ENCODE measurements around the gene AP3D1. TPM values are rescaled to one million over a fixed set of nuclear protein-coding genes. Genes with fewer than 3 reads are reported as not detected.
A peak's percentile ranks its signal among the peaks of the same experiment; 100 is the strongest.

AP3D1 gene
- total RNA-seq, 1 experiment from 2014 or later: 93.3 TPM

GRCh38 chr19:2062389-2062729 is 89.0 kb downstream of the AP3D1 start:
- no peak for DNase-seq (ENCODE audit: low read depth)

- peak; percentile 99 for DNase-seq (ENCODE audit: low read depth)
Measured at GRCh38 chr19:2061495-2062388, 89.6 kb downstream of the AP3D1 start.

- DNase-seq (ENCODE audit: low read depth): peak; percentile 74
Measured at GRCh38 chr19:2060884-2061494, 90.4 kb downstream of the AP3D1 start.

- peak; percentile 72 for DNase-seq (ENCODE audit: low read depth)
Measured at GRCh38 chr19:2059422-2060201, 91.8 kb downstream of the AP3D1 start.

GRCh38 chr19:2058570-2059421 is 92.6 kb downstream of the AP3D1 start:
- no peak for DNase-seq (ENCODE audit: low read depth)

GRCh38 chr19:2057484-2058469 is 93.6 kb downstream of the AP3D1 start:
- DNase-seq (ENCODE audit: low read depth): no peak

GRCh38 chr19:2056837-2057192 is 94.6 kb downstream of the AP3D1 start:
- DNase-seq (ENCODE audit: low read depth): no peak

GRCh38 chr19:2055931-2056836 is 95.2 kb downstream of the AP3D1 start:
- peak; percentile 79 for DNase-seq (ENCODE audit: low read depth)

GRCh38 chr19:2054763-2055162 is 96.6 kb downstream of the AP3D1 start:
- DNase-seq (ENCODE audit: low read depth): no peak

GRCh38 chr19:2053601-2054389 is 97.6 kb downstream of the AP3D1 start:
- no peak for DNase-seq (ENCODE audit: low read depth)

- no peak for DNase-seq (ENCODE audit: low read depth)
Measured at GRCh38 chr19:2051773-2052704, 99.3 kb downstream of the AP3D1 start.

GRCh38 chr19:2050991-2051772 is 100.2 kb downstream of the AP3D1 start, which contains the start of gene MKNK2:
Gene MKNK2 (minus strand): TSS chr19:2051244. CDS start chr19:2050851, 393 bp downstream.
- peak; percentile 92 for DNase-seq (ENCODE audit: low read depth)

All from Daoy (cell line).